Endothelial cell of umbilical vein (primary cell): ENCODE results near the gene HERC6.
"Not testable (repeated sequence)": the region's sequence is repeated elsewhere in the genome, so short reads cannot be mapped to it uniquely, and the experiment has no call there.

Experiments
- EZH2 ChIP-seq: IDR thresholded peaks from 2 replicates; pipeline ENCODE4 v1.6.1; 2012; ENCODE audit warnings: borderline replicate concordance, low read depth, mild to moderate bottlenecking, moderate library complexity, low read length, inconsistent platforms; ENCODE audit not compliant: severe bottlenecking
- JUN ChIP-seq: IDR thresholded peaks from 2 replicates; pipeline ENCODE4 v1.6.1; 2011; ENCODE audit warnings: borderline replicate concordance, low read depth; ENCODE audit not compliant: insufficient read length, insufficient read depth
- MYC ChIP-seq: IDR thresholded peaks from one replicate; pipeline ENCODE4 v1.6.1; 2011; ENCODE audit warnings: mild to moderate bottlenecking, low read depth, low read length
- POLR2A ChIP-seq: IDR thresholded peaks from 2 replicates; pipeline ENCODE4 v1.6.1; 2012; ENCODE audit warnings: low read depth, mild to moderate bottlenecking, control low read depth, low read length
- TF ChIP-seq, protein P1 (sequence below), 2 donors: IDR thresholded peaks; 1 replicate in 1 of 2; 2 replicates in 1 of 2; pipeline ENCODE4 v1.5.1; 2011; ENCODE audit warnings: low read length in 2 of 2, mild to moderate bottlenecking in 2 of 2, moderate library complexity in 2 of 2, control low read depth in 1 of 2, inconsistent platforms in 1 of 2, low read depth in 1 of 2; ENCODE audit not compliant: insufficient read depth in 1 of 2; ENCODE audit errors: extremely low read depth in 1 of 2
- TF ChIP-seq, protein P2 (sequence below): IDR thresholded peaks from 2 replicates; pipeline ENCODE4 v1.6.1; 2011; ENCODE audit not compliant: insufficient read depth, insufficient read length

DNA sequence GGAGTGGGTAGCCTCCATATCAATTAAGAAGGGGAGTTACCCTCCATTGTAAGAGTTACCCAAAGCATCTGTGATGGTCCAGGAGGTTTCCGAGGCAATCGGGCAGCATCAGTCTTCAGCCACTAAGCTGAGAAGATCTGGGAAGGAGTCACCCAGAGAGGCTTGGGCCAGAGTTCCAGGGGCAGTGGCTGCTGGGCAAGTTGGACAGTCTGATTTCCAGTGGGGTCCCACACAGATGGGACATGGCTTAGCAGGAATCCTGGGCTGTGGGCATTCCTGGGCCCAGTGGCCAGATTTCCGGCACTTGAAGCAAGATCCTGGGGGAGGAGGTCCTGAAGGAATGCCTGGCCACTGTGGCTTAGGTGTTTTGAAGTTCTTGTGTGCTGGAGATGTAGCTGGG lies 31.8 kb upstream of the HERC6 start:
- TF ChIP-seq, protein P1, sequence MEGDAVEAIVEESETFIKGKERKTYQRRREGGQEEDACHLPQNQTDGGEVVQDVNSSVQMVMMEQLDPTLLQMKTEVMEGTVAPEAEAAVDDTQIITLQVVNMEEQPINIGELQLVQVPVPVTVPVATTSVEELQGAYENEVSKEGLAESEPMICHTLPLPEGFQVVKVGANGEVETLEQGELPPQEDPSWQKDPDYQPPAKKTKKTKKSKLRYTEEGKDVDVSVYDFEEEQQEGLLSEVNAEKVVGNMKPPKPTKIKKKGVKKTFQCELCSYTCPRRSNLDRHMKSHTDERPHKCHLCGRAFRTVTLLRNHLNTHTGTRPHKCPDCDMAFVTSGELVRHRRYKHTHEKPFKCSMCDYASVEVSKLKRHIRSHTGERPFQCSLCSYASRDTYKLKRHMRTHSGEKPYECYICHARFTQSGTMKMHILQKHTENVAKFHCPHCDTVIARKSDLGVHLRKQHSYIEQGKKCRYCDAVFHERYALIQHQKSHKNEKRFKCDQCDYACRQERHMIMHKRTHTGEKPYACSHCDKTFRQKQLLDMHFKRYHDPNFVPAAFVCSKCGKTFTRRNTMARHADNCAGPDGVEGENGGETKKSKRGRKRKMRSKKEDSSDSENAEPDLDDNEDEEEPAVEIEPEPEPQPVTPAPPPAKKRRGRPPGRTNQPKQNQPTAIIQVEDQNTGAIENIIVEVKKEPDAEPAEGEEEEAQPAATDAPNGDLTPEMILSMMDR (IDR thresholded peaks at IDR 0.05; ENCODE audit: extremely low read depth in 1 of 2, insufficient read depth in 1 of 2, low read depth in 1 of 2, low read length in 2 of 2): not testable (repeated sequence)
- TF ChIP-seq EZH2, MYC, POLR2A, JUN: not testable (repeated sequence)
- TF ChIP-seq, protein P2, sequence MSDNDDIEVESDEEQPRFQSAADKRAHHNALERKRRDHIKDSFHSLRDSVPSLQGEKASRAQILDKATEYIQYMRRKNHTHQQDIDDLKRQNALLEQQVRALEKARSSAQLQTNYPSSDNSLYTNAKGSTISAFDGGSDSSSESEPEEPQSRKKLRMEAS: not testable (repeated sequence)
